GM12801 (cell line): Measurements from ENCODE around the gene BEGAIN.

Source experiments
- TF ChIP-seq, protein P1 (sequence below): IDR thresholded peaks from one replicate; pipeline ENCODE4 v1.5.1; 2011; ENCODE audit warnings: control low read depth; ENCODE audit not compliant: insufficient read length; ENCODE audit errors: extremely low read depth

BEGAIN gene

DNA sequence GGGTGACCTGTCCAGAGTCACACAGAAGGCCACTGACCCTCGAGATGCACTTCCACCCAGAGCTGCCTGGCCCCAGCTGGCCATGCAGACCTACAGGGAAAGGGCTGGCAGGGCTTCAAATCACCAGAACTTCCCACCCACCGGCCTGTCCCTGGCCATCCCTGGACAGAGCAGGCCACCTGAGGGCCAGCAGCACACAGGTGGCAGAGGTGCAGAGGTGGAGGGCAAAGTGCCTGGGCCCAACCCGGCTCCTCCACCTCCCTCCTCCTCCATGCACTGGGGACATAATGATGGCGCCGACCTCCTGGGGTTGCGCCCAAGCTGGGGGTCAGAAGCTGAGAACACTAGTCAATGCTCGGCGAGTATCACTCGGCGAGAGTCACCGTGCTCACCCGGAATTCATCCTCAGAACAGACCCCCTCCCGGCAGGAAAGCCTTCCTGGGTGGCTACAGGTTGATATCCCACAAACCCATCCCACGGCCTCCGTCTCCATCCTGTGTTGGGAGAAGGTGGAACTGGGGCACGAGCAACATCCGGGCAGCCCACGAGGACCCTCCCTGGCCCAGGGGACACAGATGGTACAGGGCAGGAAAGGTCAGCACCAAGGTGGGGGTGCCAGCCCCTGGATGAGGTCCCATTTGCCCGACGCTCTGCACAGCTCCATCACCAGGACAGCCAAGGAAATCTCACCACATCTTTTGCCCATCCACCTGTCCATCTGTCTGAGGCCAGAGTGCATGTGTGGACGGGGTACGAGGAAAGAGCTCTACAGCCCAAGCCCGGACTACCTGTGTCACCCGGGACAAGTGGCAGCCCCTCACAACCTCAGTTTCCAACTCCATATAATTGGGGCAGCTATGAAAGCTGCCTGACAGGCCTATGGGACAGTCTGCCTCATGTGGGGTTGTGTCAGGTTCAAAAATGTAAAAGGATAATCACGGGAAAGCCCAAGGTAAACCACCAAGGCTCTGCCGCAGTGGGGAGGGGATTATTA is 10.8 kb downstream of the BEGAIN start:
- TF ChIP-seq, protein P1, sequence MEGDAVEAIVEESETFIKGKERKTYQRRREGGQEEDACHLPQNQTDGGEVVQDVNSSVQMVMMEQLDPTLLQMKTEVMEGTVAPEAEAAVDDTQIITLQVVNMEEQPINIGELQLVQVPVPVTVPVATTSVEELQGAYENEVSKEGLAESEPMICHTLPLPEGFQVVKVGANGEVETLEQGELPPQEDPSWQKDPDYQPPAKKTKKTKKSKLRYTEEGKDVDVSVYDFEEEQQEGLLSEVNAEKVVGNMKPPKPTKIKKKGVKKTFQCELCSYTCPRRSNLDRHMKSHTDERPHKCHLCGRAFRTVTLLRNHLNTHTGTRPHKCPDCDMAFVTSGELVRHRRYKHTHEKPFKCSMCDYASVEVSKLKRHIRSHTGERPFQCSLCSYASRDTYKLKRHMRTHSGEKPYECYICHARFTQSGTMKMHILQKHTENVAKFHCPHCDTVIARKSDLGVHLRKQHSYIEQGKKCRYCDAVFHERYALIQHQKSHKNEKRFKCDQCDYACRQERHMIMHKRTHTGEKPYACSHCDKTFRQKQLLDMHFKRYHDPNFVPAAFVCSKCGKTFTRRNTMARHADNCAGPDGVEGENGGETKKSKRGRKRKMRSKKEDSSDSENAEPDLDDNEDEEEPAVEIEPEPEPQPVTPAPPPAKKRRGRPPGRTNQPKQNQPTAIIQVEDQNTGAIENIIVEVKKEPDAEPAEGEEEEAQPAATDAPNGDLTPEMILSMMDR, result no peak

DNA sequence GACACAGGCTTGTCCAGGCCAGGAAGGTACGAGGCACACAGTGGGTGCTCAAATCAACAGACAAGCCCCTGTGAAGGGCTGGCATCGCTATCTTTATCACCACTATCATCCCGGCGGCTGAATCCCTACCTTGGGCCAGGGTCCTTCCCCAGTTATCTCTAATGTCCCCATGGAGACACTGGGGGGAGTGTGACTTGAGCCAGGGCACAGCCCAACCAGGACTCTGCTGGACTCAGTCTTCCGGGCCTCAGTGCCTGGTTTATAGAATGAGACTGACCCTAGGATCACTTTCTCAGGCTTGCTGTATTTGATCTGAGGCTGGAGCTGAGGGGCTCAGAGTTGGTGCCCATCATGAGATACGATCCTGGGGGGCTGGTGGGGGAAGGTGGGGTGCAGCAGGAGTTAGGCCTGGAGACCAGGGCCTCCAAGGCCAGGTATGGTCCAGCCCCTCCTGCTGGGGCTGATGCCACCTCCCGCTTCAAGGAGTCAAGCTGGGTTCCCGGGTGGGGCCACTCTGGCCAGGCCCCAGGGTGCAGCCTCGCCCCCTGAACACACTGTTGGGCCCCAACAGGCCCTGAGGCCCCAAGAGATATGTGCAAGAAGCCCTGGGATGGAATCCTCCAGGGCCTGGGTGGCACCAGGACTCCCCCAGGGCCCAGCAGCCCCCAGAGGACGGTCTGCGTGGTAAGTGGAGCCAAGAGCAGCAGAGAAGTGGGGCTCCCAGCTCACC is 11.8 kb downstream of the BEGAIN start:
- TF ChIP-seq, protein P1, result no peak

DNA sequence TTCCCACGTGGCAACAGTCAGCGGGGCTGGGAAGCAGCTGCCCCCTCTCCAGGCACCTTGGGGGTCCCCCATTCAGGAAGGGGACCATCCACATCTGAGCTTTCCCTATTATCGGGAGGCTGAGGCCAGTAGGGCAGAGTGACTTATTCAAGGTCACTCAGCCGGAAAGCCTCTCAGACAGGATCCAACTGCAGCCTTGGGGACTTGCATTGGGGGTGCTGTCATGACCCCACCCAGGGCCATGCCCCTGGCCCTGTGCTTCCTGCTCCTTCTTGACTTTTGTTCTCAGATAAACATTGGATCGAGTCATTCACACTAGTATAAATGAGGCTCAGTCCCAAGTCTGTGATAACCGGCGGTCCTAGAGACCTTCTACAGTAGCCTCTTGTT is 12.6 kb downstream of the BEGAIN start:
- TF ChIP-seq, protein P1, result no peak

DNA sequence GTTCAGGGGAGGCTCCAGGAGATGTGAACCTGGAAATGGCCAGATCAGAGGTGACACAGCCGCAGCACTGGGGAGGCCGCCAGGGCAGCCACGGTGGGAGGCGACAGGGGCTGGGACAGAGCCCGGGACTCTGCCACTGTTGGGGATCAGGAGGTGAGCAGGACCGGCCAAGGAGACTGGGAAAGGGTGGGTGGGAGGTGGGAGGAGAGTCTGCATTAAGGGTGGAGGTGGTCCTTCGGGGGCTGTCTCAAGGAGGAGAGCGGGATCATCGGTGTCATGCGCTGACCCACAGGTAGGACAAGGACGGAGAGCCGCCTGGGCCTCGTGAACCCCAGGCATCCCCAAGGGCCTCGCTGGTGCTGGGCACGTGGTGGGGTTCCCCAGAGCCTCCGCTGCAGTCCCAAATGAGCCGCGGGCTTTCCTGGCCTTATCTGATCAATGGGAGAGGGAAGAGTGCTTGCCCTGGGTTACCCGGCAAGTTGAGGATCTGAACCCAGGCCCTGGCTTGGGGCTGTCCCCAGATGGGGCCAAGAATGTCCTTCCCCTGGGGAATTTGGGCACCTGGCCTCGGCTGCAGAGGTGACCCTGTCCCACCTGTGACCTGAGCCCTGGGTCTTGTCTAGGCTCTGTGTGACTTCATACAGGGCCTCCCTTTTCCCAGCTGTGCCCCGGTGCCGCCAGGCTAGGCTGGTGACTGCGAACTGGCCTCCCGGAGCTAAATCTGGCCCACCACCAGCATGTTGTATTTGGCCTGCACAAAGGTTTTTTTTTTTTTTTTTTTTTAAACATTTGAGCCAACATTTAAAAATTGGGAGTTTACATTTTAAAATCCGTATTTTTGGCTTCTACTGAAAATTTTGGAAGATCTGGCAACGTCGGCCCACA is 13.2 kb downstream of the BEGAIN start:
- TF ChIP-seq, protein P1, result no peak

DNA sequence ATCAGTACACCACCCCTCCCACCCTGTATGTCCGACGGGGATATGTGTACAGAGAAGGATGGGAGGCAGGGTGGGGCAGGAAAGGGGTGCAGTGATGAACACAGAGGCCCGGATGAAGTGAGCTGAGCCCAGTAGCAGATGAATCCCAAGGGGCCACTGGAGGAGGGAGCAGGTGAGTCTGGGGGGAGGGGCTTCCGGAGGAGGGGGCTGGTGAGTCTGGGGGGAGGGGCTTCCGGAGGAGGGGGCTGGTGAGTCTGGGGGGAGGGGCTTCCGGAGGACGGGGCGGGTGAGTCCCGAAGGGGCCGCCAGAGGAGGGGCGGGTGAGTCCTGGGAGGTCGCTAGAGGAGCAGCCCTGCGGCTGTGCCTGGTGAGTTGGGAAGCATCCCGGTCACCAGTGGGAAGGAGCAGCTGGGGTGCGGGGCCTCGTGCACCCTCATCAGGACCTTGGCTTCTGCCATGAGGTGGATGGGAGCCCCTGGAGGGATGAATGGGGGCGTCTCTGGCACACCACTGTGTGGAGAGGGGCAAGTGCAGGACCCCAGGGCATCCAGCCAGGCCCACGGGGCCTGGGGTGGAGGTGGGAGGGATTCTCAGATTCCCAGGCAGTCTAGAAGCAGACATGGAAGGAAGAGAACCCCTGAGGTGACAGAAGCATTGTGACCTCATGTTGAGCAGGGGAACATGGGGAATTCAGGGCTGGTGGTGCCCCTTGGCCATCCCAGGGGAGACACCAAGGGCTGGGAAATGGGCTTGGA is 14.0 kb downstream of the BEGAIN start:
- TF ChIP-seq, protein P1, result no peak

DNA sequence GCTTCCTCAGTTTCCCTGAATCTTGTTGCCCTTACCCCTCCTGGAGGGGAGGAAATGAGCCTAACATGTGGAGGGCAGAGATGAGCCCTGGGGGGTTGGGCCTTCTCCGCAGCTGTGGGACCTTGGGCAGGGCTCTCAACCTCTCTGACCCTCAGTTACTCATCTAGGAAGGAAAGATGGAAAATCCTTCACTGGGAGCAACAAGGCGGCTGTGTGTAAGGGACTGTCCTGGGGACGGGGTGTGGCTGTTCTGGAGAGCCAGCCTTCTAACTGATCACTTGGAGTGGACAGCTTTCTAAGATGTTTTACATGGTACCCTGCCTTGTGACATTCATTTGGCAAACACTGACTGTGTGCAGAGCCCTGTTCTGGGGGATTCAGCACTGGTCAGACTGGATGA is 14.7 kb downstream of the BEGAIN start:
- TF ChIP-seq, protein P1, result no peak
